HG03095 (cell line): ENCODE data around the gene SAMD14.

Experiments
- ATAC-seq: cut with Tn5 transposase; IDR thresholded peaks from one replicate; pipeline ENCODE4 v1.9.1; 2021; ENCODE audit warnings: moderate library complexity; ENCODE audit not compliant: unreplicated experiment

SAMD14 gene

DNA sequence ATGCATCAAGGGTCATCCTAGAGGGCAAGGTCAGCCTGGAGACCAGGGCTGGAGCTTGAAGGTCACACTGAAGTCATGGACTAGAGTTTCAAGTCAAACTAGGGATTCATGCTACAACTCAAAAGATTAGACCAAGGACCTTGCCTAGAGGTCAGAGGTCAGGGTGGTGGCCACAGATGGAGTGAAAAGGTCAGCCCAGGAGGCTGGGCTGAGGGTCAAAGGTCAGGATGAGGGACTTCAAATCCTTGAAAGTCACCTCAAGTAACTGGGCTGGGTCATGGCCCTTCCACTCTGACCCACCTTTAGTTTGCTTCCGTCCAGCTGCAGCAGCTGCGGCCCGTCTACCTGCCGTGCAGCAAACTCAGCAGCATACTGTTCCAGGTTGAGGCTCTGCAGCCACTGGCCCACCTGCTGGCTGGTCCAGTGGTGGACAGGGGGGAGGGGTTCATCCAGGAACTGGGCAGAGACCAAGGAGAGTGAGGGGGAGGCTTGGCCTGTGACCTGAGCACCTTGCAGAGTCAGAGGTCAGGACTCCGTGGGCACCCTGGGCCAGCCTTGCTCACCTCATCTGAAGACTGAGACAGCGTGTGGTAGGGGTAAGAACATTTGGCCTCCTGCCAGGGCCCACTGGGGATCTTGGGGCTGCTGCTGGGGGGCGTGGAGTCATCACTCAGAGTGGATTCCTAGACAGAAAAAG is 16.2 kb downstream of the SAMD14 start:
- ATAC-seq = no peak

DNA sequence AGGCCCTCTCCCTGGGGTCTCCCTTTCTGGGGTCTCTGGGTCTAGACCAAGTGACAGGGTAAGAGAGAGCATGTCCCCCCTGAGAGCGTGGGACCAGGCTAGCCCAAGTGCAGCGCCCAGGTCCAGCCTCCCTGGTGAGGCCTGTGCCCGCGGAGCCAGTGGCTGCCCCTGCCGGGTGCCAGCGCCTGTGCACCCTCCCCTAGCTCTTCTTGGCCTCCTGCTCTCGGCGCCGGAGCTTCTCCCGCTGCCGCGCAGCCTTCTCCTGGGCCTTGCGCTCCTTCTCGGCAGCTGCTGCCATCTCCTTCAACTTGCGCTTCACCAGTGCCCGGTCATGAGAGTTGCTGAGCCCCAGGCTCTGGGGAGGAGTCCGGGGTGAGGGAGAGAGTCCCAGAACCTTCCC is 17.3 kb downstream of the SAMD14 start:
- no peak for ATAC-seq

- no peak for ATAC-seq
Observed at GRCh38 chr17:50111673-50112655, 18.0 kb downstream of the SAMD14 start.

DNA sequence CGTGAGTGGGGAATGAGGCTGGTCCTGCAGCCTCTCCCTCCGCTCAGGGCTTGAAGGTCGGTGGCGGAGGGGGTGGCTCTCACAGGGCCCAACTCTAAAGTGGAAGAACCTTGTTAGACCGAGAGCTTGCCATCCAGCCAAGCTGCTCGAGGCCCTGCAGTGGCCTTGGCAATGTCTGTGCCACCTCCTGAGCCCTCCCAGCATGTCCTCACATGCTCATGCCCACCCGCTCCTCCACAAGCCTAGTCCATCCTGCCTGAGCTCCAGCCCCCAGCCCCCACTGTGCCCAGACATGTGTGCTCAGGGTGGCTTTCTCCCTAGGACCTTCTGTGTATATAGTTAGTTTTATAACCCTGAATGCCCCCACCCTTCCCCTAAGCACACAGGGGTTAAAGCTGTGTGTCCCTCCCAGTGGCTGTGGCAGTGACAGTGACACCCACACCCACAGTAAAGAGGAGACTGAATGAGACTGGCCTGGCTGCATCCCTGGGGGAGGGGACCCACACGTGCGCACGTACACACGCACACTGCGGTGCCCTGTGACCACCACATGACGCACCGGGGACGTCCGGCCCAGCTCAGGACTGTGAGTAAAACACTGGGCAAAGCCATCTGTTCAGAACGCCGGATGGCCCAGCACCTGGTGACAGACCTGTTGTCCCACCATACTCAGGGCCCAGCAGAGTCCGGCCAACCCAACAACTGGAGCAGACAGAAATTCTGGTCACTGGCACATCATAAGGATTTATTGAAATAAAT is 19.2 kb downstream of the SAMD14 start:
- no peak for ATAC-seq

DNA sequence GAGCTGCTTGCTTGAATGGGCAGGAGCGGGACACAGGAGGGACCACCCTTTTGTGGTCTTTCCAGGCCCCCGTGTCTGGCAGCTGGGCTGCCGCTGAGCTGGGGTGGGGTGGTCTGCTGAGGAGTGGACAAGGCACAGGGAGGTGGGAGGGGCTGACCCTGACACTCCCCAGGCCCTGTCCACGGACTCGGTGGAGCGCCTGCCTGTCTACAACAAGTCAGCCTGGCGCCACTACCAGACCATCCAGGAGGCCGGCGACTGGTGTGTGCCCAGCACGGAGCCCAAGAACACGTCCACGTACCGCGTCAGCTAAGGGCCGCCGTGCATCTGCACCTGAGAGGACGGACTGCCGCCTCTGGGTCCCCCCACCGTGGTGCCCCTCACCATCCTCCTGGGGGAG is 20.2 kb downstream of the SAMD14 start:
- no peak for ATAC-seq

DNA sequence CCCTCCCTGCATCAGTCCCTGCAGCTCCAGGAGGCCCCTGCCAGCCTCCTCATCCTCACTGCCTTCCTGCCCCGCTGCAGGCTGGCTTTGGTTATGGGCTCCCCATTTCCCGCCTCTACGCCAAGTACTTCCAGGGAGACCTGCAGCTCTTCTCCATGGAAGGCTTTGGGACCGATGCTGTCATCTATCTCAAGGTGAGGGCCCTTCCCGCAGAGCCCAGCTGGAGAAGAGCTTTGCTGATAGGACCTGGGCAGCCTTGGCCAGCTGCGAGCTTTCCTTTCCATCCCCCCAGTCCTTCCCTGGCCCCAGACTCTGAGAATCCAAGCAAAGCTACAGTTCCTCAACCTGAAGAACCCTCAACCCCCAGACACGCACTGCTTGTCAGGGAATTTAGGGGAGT is 20.8 kb downstream of the SAMD14 start:
- ATAC-seq = no peak

- ATAC-seq = no peak
Observed at GRCh38 chr17:50108556-50108955, 21.4 kb downstream of the SAMD14 start.

DNA sequence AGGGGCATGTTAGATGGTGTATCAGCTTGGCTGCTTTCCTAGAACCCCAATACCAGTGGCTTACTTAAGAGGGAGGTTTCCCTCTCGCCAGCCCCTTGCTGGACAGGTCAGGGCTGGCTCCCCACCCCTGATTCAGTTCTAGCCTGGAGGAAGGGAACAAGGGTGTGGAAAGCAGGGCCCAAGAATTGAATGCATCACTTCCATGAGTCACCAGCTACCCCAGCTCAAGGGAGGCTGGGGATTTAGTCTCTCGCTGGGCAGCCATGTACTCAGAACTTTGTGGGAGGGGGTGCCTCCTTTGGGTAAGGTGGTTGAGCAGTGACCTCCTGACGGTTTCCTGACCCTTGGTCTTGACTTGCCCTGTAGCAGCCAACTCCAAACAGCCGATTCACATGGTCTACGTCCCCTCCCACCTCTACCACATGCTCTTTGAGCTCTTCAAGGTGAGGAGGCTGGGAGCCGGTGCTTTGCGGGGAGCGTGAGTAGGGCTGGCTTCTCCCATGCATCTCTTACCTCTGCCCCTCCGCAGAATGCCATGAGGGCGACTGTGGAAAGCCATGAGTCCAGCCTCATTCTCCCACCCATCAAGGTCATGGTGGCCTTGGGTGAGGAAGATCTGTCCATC is 22.1 kb downstream of the SAMD14 start:
- no peak for ATAC-seq

- no peak for ATAC-seq
Observed at GRCh38 chr17:50106393-50107131, 23.4 kb downstream of the SAMD14 start.

DNA sequence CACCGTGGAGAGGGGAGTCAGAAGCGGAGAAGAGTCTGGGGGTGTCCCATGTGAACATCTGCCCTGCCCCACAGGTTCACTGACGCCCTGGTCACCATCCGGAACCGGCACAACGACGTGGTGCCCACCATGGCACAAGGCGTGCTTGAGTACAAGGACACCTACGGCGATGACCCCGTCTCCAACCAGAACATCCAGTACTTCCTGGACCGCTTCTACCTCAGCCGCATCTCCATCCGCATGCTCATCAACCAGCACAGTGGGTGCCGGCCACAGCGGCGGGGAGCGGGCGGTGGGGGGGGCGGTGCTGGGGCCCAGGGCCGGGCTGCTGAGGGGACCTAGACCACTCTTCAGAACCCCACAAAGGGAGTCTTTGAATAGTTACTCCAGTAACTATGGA is 24.1 kb downstream of the SAMD14 start:
- no peak for ATAC-seq

DNA sequence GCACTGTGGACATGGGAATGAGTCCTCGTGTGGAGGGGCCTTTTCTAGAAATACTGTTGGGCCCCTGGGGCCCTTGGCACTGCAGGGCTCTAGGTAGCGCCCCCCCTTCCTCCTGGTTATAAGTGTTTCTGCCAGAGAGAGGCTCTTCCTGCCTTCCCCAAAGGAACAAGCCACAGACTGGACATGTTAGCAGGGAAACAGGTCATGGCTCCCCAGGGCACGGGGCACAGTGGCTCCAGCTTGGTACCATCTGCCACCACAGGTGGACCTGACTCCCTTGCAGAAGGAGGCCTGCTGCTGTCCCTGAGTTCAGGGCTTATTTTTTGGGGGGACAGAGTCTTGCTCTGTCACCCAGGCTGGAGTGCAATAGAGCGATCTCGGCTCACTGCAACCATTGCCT is 26.0 kb downstream of the SAMD14 start:
- no peak for ATAC-seq

DNA sequence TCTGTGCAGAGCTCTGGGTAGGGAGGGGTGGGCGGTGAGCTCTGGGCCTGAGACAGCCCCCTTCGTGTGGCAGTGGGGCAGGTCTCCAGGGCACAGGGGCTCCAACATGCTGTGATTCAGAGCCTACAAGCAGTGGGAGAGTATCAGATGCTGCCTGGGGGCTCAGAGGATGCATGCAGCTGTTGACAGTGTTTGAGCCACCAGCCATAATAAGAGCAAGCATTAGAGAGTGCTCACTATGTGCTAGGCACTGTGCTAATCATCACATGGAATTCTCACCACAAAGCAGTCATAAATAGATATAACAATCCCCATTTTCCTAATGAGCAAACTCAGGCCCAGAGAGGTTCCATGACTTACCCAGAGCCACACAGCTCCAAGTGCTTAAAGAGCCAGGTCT is 26.7 kb downstream of the SAMD14 start:
- no peak for ATAC-seq

- ATAC-seq = no peak
Observed at GRCh38 chr17:50102164-50102991, 27.6 kb downstream of the SAMD14 start.

DNA sequence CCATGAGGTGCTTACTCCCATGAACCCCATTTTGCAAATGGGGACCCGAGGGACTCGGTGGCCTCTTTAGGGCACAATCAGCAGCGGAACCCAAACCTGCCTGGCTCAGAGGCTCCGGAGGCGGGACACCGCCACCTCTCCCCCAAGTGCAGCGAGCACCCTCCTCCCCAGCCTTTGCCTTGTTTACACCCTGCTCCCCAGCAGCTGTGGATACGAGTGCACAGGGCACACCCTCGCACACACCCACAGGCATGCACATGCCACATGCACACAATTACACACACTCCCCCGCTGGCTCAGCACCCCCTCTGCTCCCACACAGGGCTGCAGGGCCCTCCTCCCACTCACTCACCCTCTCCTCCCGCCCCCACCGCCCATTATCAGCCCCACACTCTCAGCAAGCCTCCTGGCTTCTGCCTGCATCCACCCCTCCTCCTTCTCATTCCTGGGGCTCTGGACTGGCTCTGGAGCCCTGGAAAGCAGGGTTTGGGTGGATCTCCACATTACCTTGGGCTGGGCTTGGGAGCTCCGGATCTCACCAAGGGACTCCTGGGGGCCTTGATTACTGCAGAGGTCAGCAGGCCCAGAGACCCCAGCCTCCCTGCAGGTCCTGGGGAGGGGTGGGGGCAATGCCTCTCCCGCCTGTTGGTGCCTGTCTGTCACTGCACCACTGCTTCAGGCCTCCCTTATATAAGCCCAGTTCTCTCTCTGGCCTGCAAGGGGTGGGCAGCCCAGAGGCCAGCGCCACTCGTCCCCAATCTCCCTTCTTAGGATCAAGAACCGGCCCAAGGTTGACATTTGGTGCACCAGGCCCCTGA is 28.4 kb downstream of the SAMD14 start:
- ATAC-seq = no peak

DNA sequence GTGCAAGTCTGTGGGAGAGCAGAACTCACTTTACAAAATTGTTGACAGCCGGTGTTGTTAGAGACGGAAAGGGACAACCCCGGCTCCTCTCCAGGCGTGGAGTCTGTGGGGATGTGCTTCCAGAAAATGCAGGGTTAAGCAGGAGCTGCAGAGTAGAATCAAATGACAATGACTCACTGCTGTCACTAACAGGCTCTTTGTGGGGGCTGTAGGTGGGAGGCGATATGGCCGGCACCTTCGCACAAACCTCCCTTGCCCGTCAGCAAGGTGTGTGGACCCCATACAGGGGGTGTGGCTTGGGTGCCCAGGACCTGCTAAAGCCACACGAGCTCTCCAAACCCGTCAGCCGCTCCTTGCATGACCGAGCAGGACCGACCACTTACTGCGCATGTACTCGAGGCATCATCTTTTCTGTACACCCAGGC is 29.0 kb downstream of the SAMD14 start:
- no peak for ATAC-seq

DNA sequence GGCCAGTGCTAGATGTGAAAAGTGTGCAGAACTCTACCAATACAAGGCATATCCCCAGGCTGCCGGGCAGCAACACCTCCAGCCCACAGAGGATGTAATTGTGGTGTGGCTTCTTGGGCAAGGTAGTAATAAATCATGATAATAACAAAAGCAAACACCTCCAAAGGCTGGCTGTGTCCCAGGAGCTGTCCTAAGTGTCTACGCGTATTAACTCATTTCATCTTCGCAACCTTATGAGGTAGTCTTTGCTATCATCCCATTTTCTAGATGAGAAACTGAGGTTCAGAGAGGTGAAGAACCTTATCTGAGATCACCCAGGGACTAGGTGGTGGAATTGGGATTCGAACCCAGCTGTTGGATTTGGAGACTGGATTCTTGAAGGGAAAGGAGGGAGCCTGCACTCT is 29.5 kb downstream of the SAMD14 start:
- no peak for ATAC-seq

- ATAC-seq = no peak
Observed at GRCh38 chr17:50099003-50099402, 31.0 kb downstream of the SAMD14 start.

GRCh38 chr17:50098583-50098982 is 31.4 kb downstream of the SAMD14 start:
- ATAC-seq = no peak

DNA sequence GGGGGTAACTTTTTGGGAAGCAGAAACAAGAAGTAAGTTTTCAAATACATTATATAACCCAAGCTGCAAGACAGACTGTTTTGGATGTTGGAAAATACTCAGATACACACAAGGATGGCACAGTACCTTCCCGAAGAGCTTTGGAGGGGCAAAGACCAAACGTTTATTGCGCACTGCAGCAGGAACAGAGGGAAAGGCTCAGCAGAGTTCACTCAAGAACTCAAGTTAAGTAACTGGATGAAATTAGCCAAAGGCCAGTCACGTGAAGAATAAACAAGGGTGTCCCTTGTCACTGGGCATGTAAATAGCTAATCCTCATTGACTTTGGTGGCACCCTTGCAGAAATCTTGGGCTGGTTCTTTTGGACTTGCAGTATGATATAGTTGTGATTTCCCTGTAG is 32.0 kb downstream of the SAMD14 start:
- ATAC-seq = no peak
